ENCODE data around the gene TUBA8. TPM values are rescaled to one million over a fixed set of nuclear protein-coding genes. Genes with fewer than 3 reads are reported as not detected.
A peak's percentile ranks its signal among the peaks of the same experiment; 100 is the strongest.
"Not testable (repeated sequence)": the region's sequence is repeated elsewhere in the genome, so short reads cannot be mapped to it uniquely, and the experiment has no call there.

TUBA8 gene
- 1 to 10 TPM; 2.9 to 3.9 TPM for total RNA-seq
- polyA plus RNA-seq, result 1 to 10 TPM in 1 of 3 donors, under 1 TPM in 1, not detected in 1; 0.80 to 1.3 TPM
- 0 to 1.4 (median 0.47) reads per million in 6 experiments for total RNA-seq

DNA sequence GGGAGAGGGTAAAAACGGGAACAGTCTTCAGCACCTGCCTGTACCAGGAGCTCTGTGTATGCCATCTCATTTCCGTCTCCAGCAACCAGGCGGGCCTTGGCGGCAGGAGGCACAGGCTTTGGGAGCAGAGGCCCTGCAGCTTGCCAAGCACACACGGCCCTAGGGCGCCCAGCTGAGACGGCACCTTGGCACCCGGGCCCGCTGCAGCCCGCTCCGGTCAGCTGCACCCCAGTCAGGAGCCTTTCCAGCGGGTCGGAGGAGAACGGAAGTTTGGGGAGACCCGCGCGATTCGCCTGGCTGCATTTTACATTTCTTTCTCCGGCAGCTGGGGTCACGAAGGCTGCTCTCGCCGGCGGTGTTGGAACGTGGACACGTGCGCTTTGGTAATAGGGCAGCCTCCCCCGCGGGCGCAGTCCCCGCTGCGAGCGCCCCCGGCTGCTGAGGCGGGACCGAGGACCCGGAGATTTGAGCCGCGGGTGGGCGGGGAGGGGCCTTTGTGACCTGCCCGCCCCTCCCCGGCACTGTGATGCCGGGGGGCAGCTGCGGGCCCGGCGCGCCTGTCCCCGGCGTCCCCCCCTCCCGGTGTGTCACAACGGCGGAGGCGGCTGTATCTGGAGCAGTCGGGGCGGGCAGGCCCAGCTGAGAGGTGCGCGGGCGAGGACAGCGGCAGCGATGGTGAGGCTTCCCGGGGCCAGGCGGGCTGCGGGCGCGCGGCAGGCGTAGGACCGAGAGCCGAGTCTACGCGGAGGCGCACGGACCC lies at the start of gene TUBA8:
TUBA8 (plus strand) TSS at position 616 of the 760 bp plus-strand sequence; CDS start at position 673, 57 bp downstream.
- peak within 1 kb of the TSS; percentile 41 to 82 (median 70) for H3K4me3 Mint-ChIP-seq
- ATAC-seq, result peak; percentile 65 to 69
- POLR2A ChIA-PET, result interaction anchor here (0.8 kb wide), 1 partner anchor 14 kb away, joined by 3 read pairs; no protein-coding TSS in a partner anchor
- peaks cover 21 to 38% (median 28%) of the 10 kb centered on the region in 4 donors for H3K4me1 Mint-ChIP-seq
- peaks cover 5 to 13% (median 10%) of the 10 kb centered on the region in 3 donors for H3K36me3 Mint-ChIP-seq
- peaks cover 18 to 47% (median 31%) of the 10 kb centered on the region in 5 donors for H3K27me3 Mint-ChIP-seq
- no peak within 1 kb of the TSS for H3K27ac Mint-ChIP-seq
- H3K9me3 Mint-ChIP-seq, result peaks cover 0 to 13% (median 3%) of the 10 kb centered on the region in 9 donors
- DNase-seq, result peak in 1 of 10 donors; percentile 25

DNA sequence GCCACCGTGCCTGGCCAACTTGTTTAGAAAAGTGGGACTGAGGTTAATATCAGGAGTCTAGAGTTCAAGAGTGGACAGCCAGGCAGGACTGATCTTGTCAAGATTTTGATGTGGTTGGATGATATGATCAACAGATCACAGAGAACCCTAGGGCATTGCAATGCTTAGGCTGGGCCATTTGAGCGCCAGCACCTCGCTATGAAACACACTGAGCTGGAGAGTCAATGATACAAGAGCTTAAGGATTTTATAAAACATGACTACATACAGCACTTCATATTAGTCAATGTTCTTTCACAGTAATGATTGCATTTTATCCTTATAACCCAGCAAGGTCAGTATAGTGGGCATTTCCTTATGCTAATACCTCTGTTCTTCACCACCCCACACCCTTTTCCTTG lies 48.2 kb upstream of the TUBA8 start:
- no peaks in the 10 kb centered on the region for H3K36me3 Mint-ChIP-seq
- H3K9me3 Mint-ChIP-seq, result no peaks in the 10 kb centered on the region
- POLR2A ChIA-PET, result no interaction called here
- H3K27me3 Mint-ChIP-seq, result peaks cover 23 to 44% (median 25%) of the 10 kb centered on the region in 5 donors
- H3K4me3 Mint-ChIP-seq, result no peak overlapping the region
- ATAC-seq, result no peak
- peaks cover 0 to 35% (median 1%) of the 10 kb centered on the region in 4 donors for H3K4me1 Mint-ChIP-seq
- DNase-seq, result no peak
- H3K27ac Mint-ChIP-seq, result no peak overlapping the region

DNA sequence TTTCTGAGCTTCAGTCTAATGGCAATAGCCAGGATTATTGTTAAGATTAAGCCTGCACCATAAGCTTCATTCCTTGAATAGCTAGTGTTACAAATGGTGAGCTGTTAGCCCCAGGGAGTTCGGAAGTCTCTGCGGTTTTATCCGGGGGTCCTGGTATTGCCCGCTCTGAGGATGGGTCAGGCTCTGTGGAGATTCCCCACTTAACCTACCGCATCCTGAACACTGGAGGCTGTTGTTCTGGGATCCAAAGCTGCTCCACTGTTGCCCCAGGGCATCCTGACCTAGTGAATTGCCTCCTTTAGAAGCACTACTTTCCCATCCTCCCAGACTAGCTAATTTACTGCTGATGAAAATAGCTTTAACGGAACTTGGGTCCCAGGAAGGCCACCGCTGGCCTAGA lies 47.3 kb upstream of the TUBA8 start:
- ATAC-seq (no peak), DNase-seq (no peak)
- H3K27me3 Mint-ChIP-seq, result peaks cover 23 to 52% (median 28%) of the 10 kb centered on the region in 5 donors
- H3K36me3 Mint-ChIP-seq, result no peaks in the 10 kb centered on the region
- H3K27ac Mint-ChIP-seq, result no peak overlapping the region
- H3K9me3 Mint-ChIP-seq, result no peaks in the 10 kb centered on the region
- H3K4me3 Mint-ChIP-seq, result no peak overlapping the region
- peaks cover 0 to 31% (median 1%) of the 10 kb centered on the region in 4 donors for H3K4me1 Mint-ChIP-seq
- POLR2A ChIA-PET, result no interaction called here

DNA sequence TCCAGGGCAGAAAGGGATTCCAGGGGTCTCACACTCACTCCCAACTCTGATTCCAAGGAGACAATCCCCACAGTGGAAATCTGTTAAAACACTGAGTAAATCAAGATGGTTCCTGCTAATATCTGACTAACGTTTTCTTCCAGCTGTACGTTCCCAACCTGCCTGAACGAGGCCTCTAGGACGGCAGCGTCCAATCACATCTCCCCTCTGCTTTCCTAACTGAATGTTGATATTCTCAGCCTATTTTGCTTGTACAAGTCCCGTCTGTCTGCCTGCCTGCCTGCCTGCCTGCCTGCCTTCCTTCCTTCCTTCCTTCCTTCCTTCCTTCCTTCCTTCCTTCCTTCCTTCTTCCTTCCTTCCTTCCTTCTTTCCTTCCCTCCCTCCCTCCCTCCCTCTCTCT lies 46.9 kb upstream of the TUBA8 start:
- H3K4me1 Mint-ChIP-seq, result peaks cover 0 to 31% (median 1%) of the 10 kb centered on the region in 4 donors
- H3K27ac Mint-ChIP-seq, H3K9me3 Mint-ChIP-seq, H3K4me3 Mint-ChIP-seq, ATAC-seq, DNase-seq, POLR2A ChIA-PET, H3K36me3 Mint-ChIP-seq: not testable (repeated sequence)
- peaks cover 23 to 53% (median 30%) of the 10 kb centered on the region in 5 donors for H3K27me3 Mint-ChIP-seq

DNA sequence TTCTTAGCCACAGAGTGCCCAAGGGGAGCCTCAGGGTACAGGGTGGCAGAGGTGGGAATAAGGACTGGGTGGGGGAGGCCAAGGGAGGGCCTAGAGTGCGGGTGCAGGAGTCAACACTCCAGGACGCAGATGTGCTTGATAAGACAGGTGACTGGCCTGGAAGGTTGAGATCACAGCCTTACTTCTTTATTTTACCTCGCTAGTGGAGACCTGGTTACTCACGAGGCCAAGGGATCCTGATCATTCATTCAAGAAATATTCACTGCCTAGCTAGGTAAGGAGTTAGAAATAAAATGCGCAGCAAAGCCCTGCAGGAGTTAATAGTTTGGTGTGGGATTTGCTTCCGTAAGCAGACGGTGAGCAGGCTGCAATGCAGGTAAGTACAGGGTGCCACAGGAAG lies 46.0 kb upstream of the TUBA8 start:
- H3K4me1 Mint-ChIP-seq, result peaks cover 0 to 36% (median 0%) of the 10 kb centered on the region in 4 donors
- no peaks in the 10 kb centered on the region for H3K36me3 Mint-ChIP-seq
- no peaks in the 10 kb centered on the region for H3K9me3 Mint-ChIP-seq
- H3K4me3 Mint-ChIP-seq, result no peak overlapping the region
- DNase-seq, result no peak
- peaks cover 23 to 47% (median 25%) of the 10 kb centered on the region in 5 donors for H3K27me3 Mint-ChIP-seq
- POLR2A ChIA-PET, result no interaction called here
- no peak for ATAC-seq
- no peak overlapping the region for H3K27ac Mint-ChIP-seq

DNA sequence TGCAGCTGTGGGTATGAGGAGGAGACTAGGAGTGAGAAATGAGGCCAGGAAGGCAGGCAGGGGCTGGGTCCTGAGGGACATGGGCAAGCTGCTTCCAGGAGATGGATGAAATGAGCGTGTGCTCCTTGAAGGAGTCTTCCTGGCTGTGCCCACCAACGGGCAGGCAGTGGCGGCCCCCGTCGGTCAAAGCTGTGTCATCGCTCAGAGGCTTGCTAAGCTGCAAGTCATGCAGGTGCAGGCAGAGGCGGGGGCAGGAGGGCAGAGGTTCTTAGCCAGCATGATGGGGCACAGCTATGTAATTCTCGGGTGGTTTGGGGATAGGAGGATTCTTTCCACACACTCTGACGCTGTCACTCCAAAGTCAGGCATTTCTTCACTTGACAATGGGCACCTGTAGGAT lies 45.4 kb upstream of the TUBA8 start:
- peak overlapping the region in 1 of 10 donors; percentile 28 for H3K27ac Mint-ChIP-seq
- H3K4me1 Mint-ChIP-seq, result peaks cover 0 to 38% (median 0%) of the 10 kb centered on the region in 4 donors
- POLR2A ChIA-PET, result no interaction called here
- DNase-seq (no peak), ATAC-seq (no peak)
- no peaks in the 10 kb centered on the region for H3K36me3 Mint-ChIP-seq
- H3K9me3 Mint-ChIP-seq, result no peaks in the 10 kb centered on the region
- H3K27me3 Mint-ChIP-seq, result peaks cover 21 to 47% (median 25%) of the 10 kb centered on the region in 5 donors
- H3K4me3 Mint-ChIP-seq, result no peak overlapping the region

DNA sequence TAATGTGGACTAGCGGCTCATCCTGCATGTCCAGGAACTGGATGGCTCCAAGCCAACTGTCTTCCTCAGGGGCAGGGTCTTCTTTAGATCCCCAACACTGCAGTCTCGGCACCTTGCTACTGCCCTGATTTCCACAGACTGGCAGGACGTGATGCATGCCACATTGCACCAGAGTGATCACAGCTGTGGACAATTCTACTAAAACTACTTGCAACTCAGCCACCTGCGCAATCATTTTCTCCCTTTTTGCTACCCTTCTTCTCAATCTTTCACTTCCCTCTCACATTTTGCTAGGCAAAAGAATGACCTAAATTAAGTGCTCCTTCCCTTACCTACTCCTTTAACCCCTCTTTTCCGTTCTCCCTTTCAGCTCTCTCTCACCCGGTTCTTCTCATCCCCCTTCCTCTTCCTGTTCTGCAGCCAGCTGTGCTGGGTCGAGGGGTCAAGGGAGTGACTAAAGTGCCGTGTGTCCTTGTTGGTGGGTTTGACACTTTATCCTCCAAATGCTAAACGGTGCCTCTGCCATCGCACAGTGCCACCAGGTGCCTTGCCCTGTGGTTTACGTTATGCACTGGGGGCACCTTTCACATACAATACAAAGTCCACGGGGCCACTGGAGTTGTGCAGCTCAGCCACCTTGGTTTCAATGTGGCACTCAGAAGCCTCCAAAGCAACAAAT lies 44.3 kb upstream of the TUBA8 start:
- DNase-seq, result no peak
- H3K36me3 Mint-ChIP-seq, result no peaks in the 10 kb centered on the region
- POLR2A ChIA-PET, result no interaction called here
- peak overlapping the region in 2 of 10 donors; percentile 5 to 30 for H3K27ac Mint-ChIP-seq
- no peak for ATAC-seq
- peaks cover 0 to 47% (median 0%) of the 10 kb centered on the region in 4 donors for H3K4me1 Mint-ChIP-seq
- peak overlapping the region in 1 of 10 donors; percentile 33 for H3K4me3 Mint-ChIP-seq
- H3K27me3 Mint-ChIP-seq, result peaks cover 21 to 47% (median 25%) of the 10 kb centered on the region in 5 donors
- no peaks in the 10 kb centered on the region for H3K9me3 Mint-ChIP-seq

DNA sequence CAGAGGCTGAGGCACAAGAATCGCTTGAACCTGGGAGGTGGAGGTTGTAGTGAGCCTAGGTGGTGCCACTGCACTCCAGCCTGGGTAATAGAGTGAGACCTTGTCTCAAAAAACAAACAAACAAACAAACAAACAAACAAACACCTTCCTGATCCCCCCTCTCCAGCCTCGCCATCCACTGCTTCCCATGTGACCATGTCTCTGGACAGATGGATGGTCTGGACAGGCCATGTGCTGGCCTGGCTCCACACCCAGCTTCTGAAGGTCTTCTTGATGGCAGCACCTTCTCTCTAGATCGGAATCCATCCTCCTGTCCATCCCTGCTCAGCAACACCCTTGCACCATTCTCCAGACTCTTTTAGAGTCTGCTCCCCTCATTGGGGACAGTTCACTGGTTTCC lies 43.5 kb upstream of the TUBA8 start:
- H3K27me3 Mint-ChIP-seq, result peaks cover 21 to 47% (median 25%) of the 10 kb centered on the region in 5 donors

DNA sequence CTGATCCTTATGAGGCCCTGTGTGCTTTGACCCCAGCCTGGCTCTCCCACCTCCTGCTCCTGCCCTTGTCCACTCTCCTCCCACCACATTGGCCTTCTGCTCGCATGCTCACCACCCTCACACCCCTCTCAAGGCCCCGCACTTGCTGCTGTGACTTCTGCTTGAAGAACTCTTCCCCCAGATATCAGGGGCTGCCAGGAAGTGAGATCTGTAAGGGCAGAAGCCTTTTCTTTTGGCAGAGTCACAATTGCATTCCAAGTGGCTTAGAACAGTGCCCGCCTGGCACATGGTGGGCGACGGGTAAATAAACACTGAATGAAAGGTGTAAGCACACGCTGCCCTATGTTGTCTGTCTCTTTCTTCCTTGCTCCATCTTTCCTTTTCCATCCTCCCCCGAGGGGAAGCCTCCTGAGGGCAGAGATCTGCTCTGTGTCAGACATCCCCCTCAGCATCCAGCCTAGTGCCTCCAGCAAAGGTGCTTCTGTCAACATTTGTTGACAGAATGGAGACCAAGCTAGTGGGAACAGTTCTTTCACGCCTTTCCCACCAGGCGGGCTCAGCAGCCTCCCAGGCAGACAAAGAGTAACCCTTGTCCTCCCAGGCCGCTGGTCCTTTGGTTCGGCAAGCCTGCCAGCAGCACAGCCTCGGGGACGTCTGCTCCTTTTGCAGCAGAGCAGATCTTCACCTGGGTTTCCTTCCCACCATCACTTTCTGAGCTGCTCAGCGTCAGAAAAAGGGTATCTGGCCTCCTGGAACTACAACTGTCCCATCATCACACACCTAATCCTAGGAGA lies 42.9 kb upstream of the TUBA8 start:
- Mint-ChIP-seq H3K4me1 (peaks cover 0 to 56% (median 0%) of the 10 kb centered on the region in 4 donors), H3K9me3 (no peaks in the 10 kb centered on the region), H3K36me3 (no peaks in the 10 kb centered on the region), H3K27ac (peak overlapping the region in 1 of 10 donors; percentile 64), H3K4me3 (no peak overlapping the region), H3K27me3 (peaks cover 19 to 47% (median 25%) of the 10 kb centered on the region in 5 donors)
- DNase-seq (no peak), ATAC-seq (no peak)
- POLR2A ChIA-PET, result no interaction called here

More for the DNA sequence above, 43.5 kb upstream of the TUBA8 start:
- Mint-ChIP-seq H3K36me3 (no peaks in the 10 kb centered on the region), H3K4me1 (peaks cover 0 to 55% (median 0%) of the 10 kb centered on the region in 4 donors), H3K9me3 (no peaks in the 10 kb centered on the region), H3K4me3 (no peak overlapping the region), H3K27ac (no peak overlapping the region)
- POLR2A ChIA-PET, result no interaction called here
- DNase-seq, result no peak
- ATAC-seq, result no peak

DNA sequence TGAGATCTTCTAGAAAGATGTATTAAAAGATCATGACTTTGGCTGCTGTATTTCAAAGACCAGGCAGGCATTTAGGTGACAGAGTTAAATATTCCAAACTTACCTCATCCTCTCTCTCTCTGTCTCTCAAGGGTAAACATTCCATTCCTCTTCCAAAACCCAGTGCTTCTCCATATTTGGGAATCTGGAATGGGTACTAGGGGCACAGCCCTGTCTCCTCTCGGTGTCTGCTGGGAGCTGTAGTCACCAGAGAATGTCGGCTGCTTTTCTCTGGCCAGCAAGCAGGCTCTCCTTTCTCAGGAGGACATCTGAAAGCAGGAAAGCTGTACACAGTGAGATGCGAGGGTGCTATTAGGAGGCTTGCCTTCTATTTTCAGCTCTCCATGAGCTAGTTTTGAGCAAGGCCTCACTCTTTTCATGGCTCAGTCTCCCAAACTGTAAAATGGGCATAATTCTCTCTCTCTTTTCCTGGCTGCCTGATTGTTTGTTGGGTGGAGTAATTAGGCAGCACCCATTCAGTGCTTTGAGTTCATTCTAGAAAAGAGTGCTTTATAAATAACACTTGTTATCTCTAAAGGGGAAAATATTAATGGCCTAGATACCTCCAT lies 42.1 kb upstream of the TUBA8 start:
- Mint-ChIP-seq H3K36me3 (no peaks in the 10 kb centered on the region), H3K9me3 (no peaks in the 10 kb centered on the region), H3K27ac (peak overlapping the region in 1 of 10 donors; percentile 51), H3K4me3 (no peak overlapping the region), H3K4me1 (peaks cover 0 to 56% (median 0%) of the 10 kb centered on the region in 4 donors), H3K27me3 (peaks cover 19 to 47% (median 25%) of the 10 kb centered on the region in 5 donors)
- ATAC-seq, result no peak
- POLR2A ChIA-PET, result no interaction called here
- DNase-seq, result no peak

DNA sequence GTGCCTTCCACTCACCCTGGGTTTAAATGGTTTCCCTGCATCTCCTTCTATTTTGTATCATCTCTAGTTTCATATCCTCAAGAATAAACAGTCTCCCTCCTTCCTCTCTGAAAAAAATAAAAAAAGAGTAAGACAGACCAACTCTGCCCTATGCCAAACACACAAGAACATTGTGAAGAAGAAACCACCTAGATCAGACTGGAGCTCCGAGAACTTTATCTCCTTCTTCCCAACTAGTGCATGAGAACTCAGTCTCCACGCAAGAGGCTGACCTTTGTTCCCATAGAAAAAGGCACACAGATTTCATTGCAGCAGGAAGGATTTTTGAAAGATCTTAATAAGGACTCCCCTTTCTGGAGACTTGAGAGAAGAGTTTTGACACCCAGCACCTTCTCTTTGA lies 41.6 kb upstream of the TUBA8 start:
- Mint-ChIP-seq H3K27me3 (peaks cover 19 to 46% (median 22%) of the 10 kb centered on the region in 5 donors), H3K36me3 (no peaks in the 10 kb centered on the region), H3K9me3 (no peaks in the 10 kb centered on the region), H3K4me1 (peaks cover 0 to 56% (median 0%) of the 10 kb centered on the region in 4 donors), H3K27ac (peak overlapping the region in 1 of 10 donors; percentile 73), H3K4me3 (no peak overlapping the region)
- POLR2A ChIA-PET, result no interaction called here
- DNase-seq, result no peak
- ATAC-seq, result no peak

DNA sequence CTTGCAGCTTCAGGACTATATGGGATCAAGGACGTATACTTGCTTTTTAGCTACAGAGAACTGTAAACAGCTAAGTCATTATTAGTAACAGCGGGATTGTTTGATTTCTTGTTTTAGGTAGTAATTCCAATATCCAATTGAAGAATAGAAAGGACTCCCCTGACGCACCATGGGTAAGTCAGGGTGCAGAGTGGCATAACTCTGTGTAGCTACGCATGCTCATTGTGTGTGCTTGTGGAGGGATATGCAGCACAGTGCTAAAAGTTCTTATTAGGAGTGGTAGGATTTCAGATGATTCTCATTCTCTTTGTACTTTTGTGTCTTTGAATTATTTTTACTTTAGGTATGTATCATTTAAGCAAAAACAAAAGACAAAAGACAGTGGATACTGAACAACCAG lies 40.6 kb upstream of the TUBA8 start:
- no peak overlapping the region for H3K4me3 Mint-ChIP-seq
- peaks cover 0 to 52% (median 0%) of the 10 kb centered on the region in 4 donors for H3K4me1 Mint-ChIP-seq
- H3K36me3 Mint-ChIP-seq, result no peaks in the 10 kb centered on the region
- POLR2A ChIA-PET, result no interaction called here
- no peaks in the 10 kb centered on the region for H3K9me3 Mint-ChIP-seq
- H3K27me3 Mint-ChIP-seq, result peaks cover 11 to 36% (median 17%) of the 10 kb centered on the region in 5 donors
- no peak for ATAC-seq
- peak overlapping the region in 1 of 10 donors; percentile 26 for H3K27ac Mint-ChIP-seq
- no peak for DNase-seq

Data from naive thymus-derived CD8-positive, alpha-beta T cell (primary cell).